Measurements from ENCODE around the gene IFFO2. TPM values are rescaled to one million over a fixed set of nuclear protein-coding genes. Genes with fewer than 3 reads are reported as not detected.

The IFFO2 gene
- total and polyA plus RNA-seq, 10 of the 15 experiments (the other 5 are each of a cell fraction or from before 2014, with no cell fraction given): 1.2 to 18.4 (median 6.7) TPM

GRCh38 chr1:18943162-18943561 lies 13.3 kb downstream of the IFFO2 start:
- Histone ChIP-seq H3K9me3 (replicated peaks; ENCODE audit: control insufficient read depth, insufficient read depth, low read length) (no peaks in the 10 kb centered on the region), H3K27me3 (replicated peaks in 1 of 2; ENCODE audit: control insufficient read depth in 2 of 2, insufficient read depth in 2 of 2, low read length in 1 of 2) (no peaks in the 10 kb centered on the region), H2AFZ (ENCODE audit: control insufficient read depth, low read depth, low read length) (no peak overlapping the region), H3K27ac (ENCODE audit: control insufficient read depth, insufficient read depth) (no peak overlapping the region), H3K79me2 (ENCODE audit: control insufficient read depth, insufficient read depth, low read length) (peaks cover 5% of the 10 kb centered on the region), H3K9ac (ENCODE audit: control insufficient read depth, insufficient read depth, low read length) (no peak overlapping the region), H3K4me2 (ENCODE audit: control insufficient read depth, insufficient read depth) (no peak overlapping the region), H3K36me3 (ENCODE audit: control insufficient read depth in 2 of 2, insufficient read depth in 2 of 2, low read length in 1 of 2) (no peaks in the 10 kb centered on the region), H3K4me3 (no peak overlapping the region), H3K4me1 (ENCODE audit: control insufficient read depth, insufficient read depth, low read length) (peaks cover 22% of the 10 kb centered on the region), H4K20me1 (ENCODE audit: control insufficient read depth, insufficient read depth) (no peaks in the 10 kb centered on the region)
- ChIA-PET SMC1A (ENCODE audit: uncharacterized antibody, unreplicated experiment) (no interaction called here), CTCF (interaction anchor here (1.0 to 2.9 kb wide), 2 partner anchors 31 to 153 kb away, joined by 3 to 13 read pairs; no protein-coding TSS in a partner anchor), POLR2A (no interaction called here), RAD21 (ENCODE audit: unreplicated experiment) (no interaction called here)
- in situ Hi-C loops (cut with MboI): no loop called here
- FAIRE-seq: no peak
- no peak for DNase-seq (ENCODE audit: low read depth, low spot score)
- no TSS peak for BruUV-seq (replicated peaks)
- no peak for ATAC-seq
- no peak for TF ChIP-seq CHD1 (IDR thresholded peaks at IDR 0.05; ENCODE audit: low read depth, low read length)
- TF ChIP-seq IRF3 (IDR thresholded peaks at IDR 0.05): no peak
- TF ChIP-seq SUPT20H (IDR thresholded peaks at IDR 0.05; ENCODE audit: borderline replicate concordance, control insufficient read depth, low read depth, low read length): no peak
- no peak for TF ChIP-seq KDM1A (IDR thresholded peaks at IDR 0.05; ENCODE audit: borderline replicate concordance)
- no peak for TF ChIP-seq RAD51 (IDR thresholded peaks at IDR 0.05)
- WGBS (ENCODE audit: insufficient coverage, insufficient replicate concordance, low lambda C conversion rate, missing lambda C conversion rate): 100% methylated on average over 4 of the region's 4 CpGs
- intact Hi-C loops (cut with micrococcal nuclease; ENCODE audit: unreplicated experiment): no loop called here

GRCh38 chr1:18942340-18942739 lies 14.1 kb downstream of the IFFO2 start:
- ChIA-PET POLR2A (interaction anchor here (0.9 kb wide), 1 partner anchor 8 kb away, joined by 3 read pairs; no protein-coding TSS in a partner anchor), RAD21 (ENCODE audit: unreplicated experiment) (no interaction called here), CTCF (interaction anchor here (2.9 kb wide), 1 partner anchor 30 kb away, joined by 13 read pairs; no protein-coding TSS in a partner anchor), SMC1A (ENCODE audit: uncharacterized antibody, unreplicated experiment) (no interaction called here)
- Histone ChIP-seq H3K27me3 (replicated peaks in 1 of 2; ENCODE audit: control insufficient read depth in 2 of 2, insufficient read depth in 2 of 2, low read length in 1 of 2) (no peaks in the 10 kb centered on the region), H3K79me2 (ENCODE audit: control insufficient read depth, insufficient read depth, low read length) (peaks cover 5% of the 10 kb centered on the region), H2AFZ (ENCODE audit: control insufficient read depth, low read depth, low read length) (no peak overlapping the region), H4K20me1 (ENCODE audit: control insufficient read depth, insufficient read depth) (no peaks in the 10 kb centered on the region), H3K9ac (ENCODE audit: control insufficient read depth, insufficient read depth, low read length) (no peak overlapping the region), H3K9me3 (replicated peaks; ENCODE audit: control insufficient read depth, insufficient read depth, low read length) (no peaks in the 10 kb centered on the region), H3K36me3 (ENCODE audit: control insufficient read depth in 2 of 2, insufficient read depth in 2 of 2, low read length in 1 of 2) (no peaks in the 10 kb centered on the region), H3K4me2 (ENCODE audit: control insufficient read depth, insufficient read depth) (no peak overlapping the region), H3K4me3 (no peak overlapping the region), H3K27ac (ENCODE audit: control insufficient read depth, insufficient read depth) (no peak overlapping the region), H3K4me1 (ENCODE audit: control insufficient read depth, insufficient read depth, low read length) (peaks cover 22% of the 10 kb centered on the region)
- FAIRE-seq (no peak), DNase-seq (ENCODE audit: low read depth, low spot score) (no peak), ATAC-seq (no peak)
- in situ Hi-C loops (cut with MboI): no loop called here
- intact Hi-C loops (cut with micrococcal nuclease; ENCODE audit: unreplicated experiment): no loop called here
- WGBS (ENCODE audit: insufficient coverage, insufficient replicate concordance, low lambda C conversion rate, missing lambda C conversion rate): 86% methylated on average over 4 of the region's 4 CpGs
- TF ChIP-seq GATAD2B (conservative IDR thresholded peaks at IDR 0.05; ENCODE audit: low read depth): no peak
- TF ChIP-seq KAT2A (conservative IDR thresholded peaks at IDR 0.05; ENCODE audit: control insufficient read depth, low read depth, low read length): no peak
- no TSS peak for BruUV-seq (replicated peaks)

Data from GM12878 (cell line).